ENCODE measurements around the gene KIAA0232. TPM values are rescaled to one million over a fixed set of nuclear protein-coding genes. Genes with fewer than 3 reads are reported as not detected.

KIAA0232 gene
- total RNA-seq, 1 donor from 2014 or later = 73.0 TPM

DNA sequence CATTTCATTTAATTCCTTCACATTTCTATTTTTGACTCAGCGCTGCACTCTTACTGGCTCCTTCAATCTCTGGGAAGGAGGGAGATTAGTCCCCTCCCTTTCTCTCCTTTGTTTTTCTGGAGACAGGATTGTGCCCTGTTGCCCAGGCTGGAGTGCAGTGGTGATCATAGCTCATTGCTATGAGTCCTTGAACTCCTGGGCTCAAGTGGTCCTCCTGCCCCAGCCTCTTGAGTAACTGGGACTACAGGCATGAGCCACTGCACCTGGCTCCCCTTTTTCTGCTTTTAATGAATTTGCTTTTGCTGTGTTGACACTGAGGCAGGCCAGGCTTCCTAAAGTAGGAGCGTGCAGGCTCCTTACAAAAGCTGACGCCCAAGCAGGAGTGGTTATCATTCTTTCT lies 137.6 kb downstream of the KIAA0232 start:
- no peak for DNase-seq (ENCODE audit: low spot score)
- intact Hi-C loops (cut with DNase I) = no loop called here

- no peak for DNase-seq (ENCODE audit: low spot score)
- intact Hi-C loops (cut with DNase I) = no loop called here
Observed at GRCh38 chr4:6923507-6923906, 141.0 kb downstream of the KIAA0232 start.

GRCh38 chr4:6924361-6924779 lies 141.8 kb downstream of the KIAA0232 start:
- intact Hi-C loops (cut with DNase I) = no loop called here

DNA sequence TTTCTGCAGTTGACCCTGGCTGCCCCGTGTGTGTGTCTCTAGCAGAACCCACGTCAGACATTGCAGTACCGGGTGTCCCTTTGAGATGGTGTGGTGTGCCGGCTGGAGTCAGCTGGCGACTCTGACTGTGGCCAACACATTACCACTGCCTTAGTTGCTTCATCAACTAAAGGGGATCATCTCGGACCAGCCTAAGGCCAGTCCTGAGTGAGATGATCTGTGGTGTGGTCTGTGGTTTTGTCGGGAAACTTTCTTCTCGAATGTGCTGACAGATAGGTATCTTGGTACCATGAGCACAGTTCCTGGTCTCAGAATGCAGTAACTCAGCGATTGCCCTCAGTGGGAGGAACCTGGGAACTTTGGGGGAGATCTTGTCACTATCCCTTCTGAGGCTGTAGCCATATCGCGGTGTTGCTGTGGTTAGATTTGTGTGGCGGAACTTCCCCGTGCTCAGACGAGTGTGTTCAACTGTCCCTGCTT lies 142.9 kb downstream of the KIAA0232 start:
- intact Hi-C loops (cut with DNase I) = no loop called here
- no peak for DNase-seq (ENCODE audit: low spot score)

More at GRCh38 chr4:6924361-6924779, 141.8 kb downstream of the KIAA0232 start:
- DNase-seq (ENCODE audit: low spot score) = no peak

DNA sequence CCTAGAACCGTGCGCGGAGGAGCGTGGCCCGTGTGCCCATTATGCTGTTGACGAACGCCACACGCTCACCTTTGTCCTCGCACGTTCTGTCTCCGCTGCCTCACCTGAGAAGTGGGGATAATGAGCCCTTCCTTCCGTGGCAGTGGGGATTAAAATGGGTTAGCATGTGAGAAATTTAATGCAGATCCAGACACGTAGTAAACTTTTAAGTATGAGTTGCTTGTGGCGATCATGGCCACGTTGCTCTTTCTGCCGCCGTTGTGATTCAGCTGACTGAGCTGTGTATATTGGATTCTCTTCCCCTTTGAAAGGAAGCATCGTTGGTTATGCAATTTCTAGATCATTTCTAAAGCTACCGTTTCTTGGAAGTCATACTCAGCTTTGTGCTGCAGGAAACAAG lies 143.6 kb downstream of the KIAA0232 start:
- DNase-seq (ENCODE audit: low spot score) = no peak
- intact Hi-C loops (cut with DNase I) = no loop called here

GRCh38 chr4:6926681-6927478 lies 144.4 kb downstream of the KIAA0232 start:
- intact Hi-C loops (cut with DNase I) = no loop called here
- no peak for DNase-seq (ENCODE audit: low spot score)

DNA sequence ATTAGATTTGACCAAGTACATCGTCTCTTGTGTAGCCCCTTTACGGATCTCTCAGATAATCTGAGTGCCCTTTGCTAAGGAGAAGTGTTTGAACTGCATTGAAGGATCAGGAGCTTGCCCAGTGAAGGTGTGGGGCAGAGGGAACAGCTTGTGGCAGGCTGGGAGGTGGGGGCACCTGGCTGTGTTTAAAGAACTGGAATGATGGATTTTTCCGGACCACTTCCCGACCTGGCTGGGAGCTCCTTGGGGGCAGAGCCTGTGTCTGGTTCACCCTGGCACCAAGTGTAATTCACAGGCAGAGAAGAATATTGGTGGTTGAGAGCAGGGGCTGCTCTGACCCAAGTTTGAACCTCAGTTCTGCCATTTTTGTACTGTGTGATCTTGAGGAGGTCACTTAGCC lies 145.6 kb downstream of the KIAA0232 start:
- intact Hi-C loops (cut with DNase I) = no loop called here
- DNase-seq (ENCODE audit: low spot score) = no peak

DNA sequence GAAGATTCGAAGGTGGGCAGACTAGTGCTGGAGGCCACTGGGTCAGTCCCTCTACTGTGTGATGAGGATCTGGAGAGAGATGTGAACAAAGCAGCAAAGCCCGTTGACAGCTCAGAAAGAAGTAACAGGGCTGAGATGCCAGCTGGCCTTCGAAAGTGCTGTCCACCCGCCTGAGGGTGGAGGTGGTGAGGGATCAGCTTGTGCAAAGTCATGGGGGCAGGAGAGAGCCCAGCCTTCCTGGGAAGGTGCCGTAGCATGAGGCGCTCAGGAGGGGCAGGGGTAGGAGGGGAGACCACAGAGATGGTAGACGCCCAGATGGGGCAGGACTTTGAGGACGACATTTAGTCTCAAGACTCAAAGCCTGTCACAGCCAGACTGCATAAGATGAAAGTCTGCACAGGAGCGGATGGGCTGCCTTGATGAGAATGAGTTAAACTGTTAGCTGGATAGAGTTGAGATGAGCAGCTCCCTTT lies 146.8 kb downstream of the KIAA0232 start:
- intact Hi-C loops (cut with DNase I) = no loop called here
- DNase-seq (ENCODE audit: low spot score) = no peak

GRCh38 chr4:6929812-6930464 lies 147.4 kb downstream of the KIAA0232 start:
- no peak for DNase-seq (ENCODE audit: low spot score)
- intact Hi-C loops (cut with DNase I) = no loop called here

- intact Hi-C loops (cut with DNase I) = no loop called here
- no peak for DNase-seq (ENCODE audit: low spot score)
Observed at GRCh38 chr4:6932475-6932874, 149.9 kb downstream of the KIAA0232 start.

DNA sequence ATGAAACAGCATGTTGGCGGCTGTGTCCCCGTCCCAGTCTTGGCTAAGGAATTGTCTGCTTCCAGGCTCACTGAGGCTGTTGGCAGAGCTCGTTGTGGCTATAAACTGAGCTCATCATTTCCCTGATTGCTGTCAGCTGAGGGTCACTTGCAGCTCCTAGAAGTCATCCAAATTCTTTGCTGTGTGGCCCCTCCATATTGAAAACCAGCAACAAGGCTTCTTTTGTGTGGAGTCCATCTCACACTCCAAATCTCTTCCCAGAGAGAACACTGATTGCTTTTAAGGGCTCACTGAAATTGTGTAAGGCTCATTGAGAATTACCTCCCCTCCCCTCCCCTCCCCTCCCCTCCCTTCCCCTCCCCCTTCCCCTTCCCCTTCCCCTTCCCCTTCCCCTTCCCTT lies 150.4 kb downstream of the KIAA0232 start:
- no peak for DNase-seq (ENCODE audit: low spot score)
- intact Hi-C loops (cut with DNase I) = no loop called here

Other genes starting within 250 kb of the KIAA0232 start
- 18.6 TPM for gene MAN2B2, start 207.5 kb upstream of the KIAA0232 start, total RNA-seq
- gene MRFAP1, start 142.0 kb upstream of the KIAA0232 start, total RNA-seq = 262 TPM
- 2.8 TPM for gene S100P, start 88.8 kb upstream of the KIAA0232 start, total RNA-seq
- gene MRFAP1L1, start 72.9 kb upstream of the KIAA0232 start, total RNA-seq = 48.6 TPM
- 7.5 TPM for gene BLOC1S4, start 66.6 kb upstream of the KIAA0232 start, total RNA-seq
- 30.8 TPM for gene TBC1D14, start 127.1 kb downstream of the KIAA0232 start, total RNA-seq